K562 treated with DMSO at 1 percent for 4 hours (cell line): ENCODE results near the gene GZF1. TPM values are rescaled to one million over a fixed set of nuclear protein-coding genes. Genes with fewer than 3 reads are reported as not detected.

Experiments used
- total RNA-seq: library from RNA; unstranded; fragments of 300-600 nt; gene quantifications from 2 replicates; pipeline ENCODE4 v1.2.3, GENCODE V29; 2022; ENCODE audit not compliant: insufficient read depth

The GZF1 gene
- 5.8 and 9.7 TPM in 2 replicates for total RNA-seq

GRCh38 chr20:23361476-23362391 lies at the start of gene GZF1:
Gene GZF1 (plus strand): TSS chr20:23362182. CDS start chr20:23364384, 2,202 bp downstream.

DNA sequence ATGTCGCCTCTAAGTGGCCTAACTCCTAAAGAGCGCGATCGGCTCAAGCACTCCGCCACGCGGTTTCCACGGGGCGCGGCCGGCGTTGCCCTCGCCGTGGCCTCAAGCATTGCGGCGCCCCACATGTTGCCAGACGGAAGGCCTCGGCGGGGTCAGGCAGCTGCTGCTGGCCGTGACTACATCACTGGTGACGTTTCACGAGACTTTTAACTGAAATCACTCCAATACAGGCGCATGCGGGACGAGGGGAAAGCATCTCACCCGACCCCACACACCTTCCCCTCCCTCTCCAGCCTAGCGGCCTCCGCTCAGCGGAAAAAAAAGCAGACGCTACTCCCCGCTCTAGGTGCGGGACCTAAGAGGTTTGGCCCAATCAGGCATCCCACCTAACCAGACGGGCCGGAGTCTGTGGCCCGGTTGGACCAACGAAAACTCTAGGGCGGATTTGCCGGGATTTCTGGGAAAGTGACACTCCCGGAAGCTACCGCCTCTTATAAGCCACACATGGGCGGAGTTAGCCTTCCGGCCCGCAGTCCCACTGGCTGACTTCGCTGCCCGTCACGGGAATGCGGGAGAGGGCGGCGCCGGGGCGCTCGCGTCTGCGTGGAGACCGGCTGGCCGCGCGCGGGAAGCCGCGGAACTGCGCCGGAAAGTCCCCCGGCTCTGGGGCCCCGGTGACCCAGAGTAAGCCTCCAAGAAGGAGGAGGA lies 11.6 kb upstream of the GZF1 start, which contains the start of gene NXT1:
Gene NXT1 (plus strand): TSS at position 596 of the 708 bp plus-strand sequence. CDS start 3,251 bp downstream, outside the sequence.

DNA sequence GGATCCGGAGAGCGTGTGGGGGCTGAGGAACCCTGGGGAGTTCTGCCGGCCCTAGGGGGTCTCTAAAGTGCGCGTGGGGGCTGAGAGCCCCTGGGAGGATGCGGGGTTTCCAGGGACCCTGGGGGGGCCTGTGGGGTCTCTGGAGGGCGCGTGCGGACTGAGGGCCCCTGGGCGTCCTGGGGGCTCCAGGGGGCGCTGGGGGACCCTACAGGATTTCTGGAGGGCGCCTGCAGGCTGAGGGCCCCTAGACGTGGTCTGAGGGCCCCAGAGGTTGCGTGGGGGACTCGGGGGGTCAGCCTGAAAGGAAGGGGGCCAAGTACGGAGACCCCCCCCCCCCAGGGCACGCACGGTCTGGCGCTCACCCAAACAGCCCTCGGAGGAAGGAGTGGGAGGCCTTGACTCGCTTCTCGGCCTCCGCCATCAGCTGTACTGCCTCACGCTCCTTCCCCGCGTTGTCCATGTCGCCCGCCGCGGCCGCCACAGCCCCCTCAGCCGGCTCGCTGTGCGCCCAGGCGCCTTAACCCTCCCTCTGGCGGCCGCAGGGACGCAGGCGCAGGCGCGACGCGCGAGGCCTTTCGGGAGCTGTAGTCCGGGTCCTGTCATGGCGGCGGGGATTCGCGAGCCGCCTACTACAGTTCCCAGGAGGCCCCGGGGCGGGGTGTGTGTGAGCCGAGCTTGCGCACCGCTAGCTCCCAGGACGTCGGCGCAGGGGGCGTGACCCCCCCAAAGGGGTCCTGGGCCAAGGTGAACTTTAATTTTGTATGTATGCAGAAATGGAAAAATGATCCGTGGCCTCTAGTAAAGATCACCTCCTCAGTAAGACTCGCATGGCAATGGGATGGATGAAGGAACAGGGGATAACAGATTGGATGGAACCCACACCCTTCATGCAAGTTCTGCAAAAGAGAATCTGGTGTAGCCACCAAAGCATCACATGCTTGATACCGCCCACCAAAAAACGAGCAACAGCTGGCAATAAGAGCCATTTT lies 59.3 kb downstream of the GZF1 start, which contains the start of gene NAPB:
Gene NAPB (minus strand): TSS at position 546 of the 989 bp plus-strand sequence. CDS start 86 bp downstream, at position 460.

Other genes with a start within 250 kb of the GZF1 start
- gene NXT1, start 11.4 kb upstream of the GZF1 start, total RNA-seq, result 16.9 and 21.2 TPM in 2 replicates
- 1.8 and 2.5 TPM in 2 replicates for gene NAPB, start 59.3 kb downstream of the GZF1 start, total RNA-seq
- not detected in 2 replicates for gene CSTL1, start 77.5 kb downstream of the GZF1 start, total RNA-seq
- gene CST11, start 90.7 kb downstream of the GZF1 start, total RNA-seq, result not detected in 2 replicates
- gene CST8, start 128.9 kb downstream of the GZF1 start, total RNA-seq, result not detected in 2 replicates
- not detected in 2 replicates for gene CST9L, start 206.3 kb downstream of the GZF1 start, total RNA-seq
- gene CST9, start 243.7 kb downstream of the GZF1 start, total RNA-seq, result not detected in 2 replicates